ENCODE results near the gene ADK. TPM values are rescaled to one million over a fixed set of nuclear protein-coding genes. Genes with fewer than 3 reads are reported as not detected.

ADK gene
- total RNA-seq, 1 experiment from 2014 or later: 26.8 TPM

DNA sequence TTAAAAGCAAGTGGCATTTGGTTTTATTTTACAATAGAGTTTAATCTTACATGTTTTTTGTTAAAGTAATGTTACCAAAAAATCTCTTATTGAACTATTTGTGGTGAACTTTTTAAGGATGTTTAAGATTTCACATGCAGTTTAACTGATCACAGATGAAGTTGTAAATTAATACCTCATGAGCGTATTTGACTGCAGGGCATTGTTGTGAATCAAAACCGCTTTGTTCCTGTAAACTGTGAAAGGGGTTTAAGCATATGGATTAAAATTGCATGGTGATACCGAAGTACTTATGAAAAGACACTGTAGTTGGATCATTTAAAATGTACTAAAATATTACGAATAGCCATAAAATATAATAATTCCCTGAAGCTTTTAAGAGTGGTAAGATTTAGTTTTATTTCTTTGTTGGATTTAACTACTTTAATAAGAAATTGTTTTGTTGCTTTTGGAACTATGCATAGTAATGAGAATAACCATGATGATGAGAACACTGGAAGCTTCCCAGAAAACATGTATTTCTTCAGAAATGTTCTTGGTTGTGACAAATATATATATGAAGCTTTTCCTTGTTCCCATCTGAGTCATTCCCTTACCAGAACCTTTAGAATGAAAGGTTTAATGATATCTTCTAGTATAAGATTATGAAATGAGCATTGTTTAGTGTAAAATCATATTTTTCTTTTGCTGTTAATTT is 131.3 kb downstream of the ADK start:
- Histone ChIP-seq H3K27ac (ENCODE audit: insufficient read length, low read depth, low read length) (no peak overlapping the region), H3K79me2 (ENCODE audit: insufficient read depth, low read length) (no peaks in the 10 kb centered on the region), H4K20me1 (ENCODE audit: control insufficient read depth, insufficient read depth, insufficient read length) (no peaks in the 10 kb centered on the region), H2BK120ac (ENCODE audit: low read depth, low read length, poor library complexity, severe bottlenecking) (no peak overlapping the region), H3K18ac (ENCODE audit: insufficient read length, low read depth, low read length) (no peak overlapping the region), H4K8ac (replicated peaks; ENCODE audit: insufficient read length, low read depth, low read length) (no peak overlapping the region), H2AFZ (ENCODE audit: low read length) (no peak overlapping the region), H3K9me3 (ENCODE audit: control insufficient read depth, low read depth, low read length) (no peaks in the 10 kb centered on the region), H3K4me2 (ENCODE audit: insufficient read depth, insufficient read length, low read length) (no peak overlapping the region), H3T11ph (ENCODE audit: low read length) (no peak overlapping the region), H3K27me3 (ENCODE audit: insufficient read depth, low read length) (no peaks in the 10 kb centered on the region), H2BK15ac (ENCODE audit: low read depth, low read length) (no peak overlapping the region), H3K14ac (ENCODE audit: insufficient read depth, low read length) (no peak overlapping the region), H2BK5ac (ENCODE audit: insufficient read length, low read length) (no peak overlapping the region), H3K23ac (ENCODE audit: insufficient read length, low read depth, low read length) (no peak overlapping the region), H4K5ac (ENCODE audit: insufficient read length, low read depth, low read length) (no peak overlapping the region), H3K9ac (ENCODE audit: extremely low read depth, insufficient read length, low read length) (no peak overlapping the region), H2AK5ac (ENCODE audit: insufficient read length, low read length) (no peak overlapping the region), H2BK20ac (ENCODE audit: low read depth, low read length, poor library complexity, severe bottlenecking) (no peak overlapping the region), H3K23me2 (ENCODE audit: insufficient read length, low read depth, low read length, poor library complexity, severe bottlenecking) (no peaks in the 10 kb centered on the region), H2BK12ac (ENCODE audit: insufficient read length, low read depth, low read length) (no peak overlapping the region), H3K56ac (ENCODE audit: insufficient read length, low read depth, low read length) (no peak overlapping the region), H3K4ac (ENCODE audit: low read depth, low read length) (no peak overlapping the region), H3K4me1 (ENCODE audit: insufficient read depth, low read length) (no peaks in the 10 kb centered on the region), H4K91ac (ENCODE audit: insufficient read length, low read depth, low read length) (no peak overlapping the region), H3K79me1 (ENCODE audit: insufficient read depth, low read depth, low read length, poor library complexity, severe bottlenecking) (no peaks in the 10 kb centered on the region)
- Mint-ChIP-seq H3K9me3 (no peaks in the 10 kb centered on the region), H3K4me1 (no peaks in the 10 kb centered on the region), H3K27me3 (ENCODE audit: low read depth) (no peaks in the 10 kb centered on the region), H3K4me3 (no peak overlapping the region), H3K36me3 (ENCODE audit: insufficient read depth in 1 of 3, low read depth in 3 of 3) (0 out of 7 replicates have a peak, but pooled peaks cover 0 to 2% (median 0%) of the 10 kb centered on the region in 3 experiments), H3K27ac (no peak overlapping the region)
- no peak for DNase-seq
- WGBS (ENCODE audit: extremely low coverage, insufficient read length, low lambda C conversion rate): no CpG with 5 or more reads among the region's 4 CpGs
- TF ChIP-seq, protein P1, sequence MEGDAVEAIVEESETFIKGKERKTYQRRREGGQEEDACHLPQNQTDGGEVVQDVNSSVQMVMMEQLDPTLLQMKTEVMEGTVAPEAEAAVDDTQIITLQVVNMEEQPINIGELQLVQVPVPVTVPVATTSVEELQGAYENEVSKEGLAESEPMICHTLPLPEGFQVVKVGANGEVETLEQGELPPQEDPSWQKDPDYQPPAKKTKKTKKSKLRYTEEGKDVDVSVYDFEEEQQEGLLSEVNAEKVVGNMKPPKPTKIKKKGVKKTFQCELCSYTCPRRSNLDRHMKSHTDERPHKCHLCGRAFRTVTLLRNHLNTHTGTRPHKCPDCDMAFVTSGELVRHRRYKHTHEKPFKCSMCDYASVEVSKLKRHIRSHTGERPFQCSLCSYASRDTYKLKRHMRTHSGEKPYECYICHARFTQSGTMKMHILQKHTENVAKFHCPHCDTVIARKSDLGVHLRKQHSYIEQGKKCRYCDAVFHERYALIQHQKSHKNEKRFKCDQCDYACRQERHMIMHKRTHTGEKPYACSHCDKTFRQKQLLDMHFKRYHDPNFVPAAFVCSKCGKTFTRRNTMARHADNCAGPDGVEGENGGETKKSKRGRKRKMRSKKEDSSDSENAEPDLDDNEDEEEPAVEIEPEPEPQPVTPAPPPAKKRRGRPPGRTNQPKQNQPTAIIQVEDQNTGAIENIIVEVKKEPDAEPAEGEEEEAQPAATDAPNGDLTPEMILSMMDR (conservative IDR thresholded peaks at IDR 0.05): no peak
